ENCODE data around the gene PNPLA3.
A peak's percentile ranks its signal among the peaks of the same experiment; 100 is the strongest.

PNPLA3 gene, protein sequence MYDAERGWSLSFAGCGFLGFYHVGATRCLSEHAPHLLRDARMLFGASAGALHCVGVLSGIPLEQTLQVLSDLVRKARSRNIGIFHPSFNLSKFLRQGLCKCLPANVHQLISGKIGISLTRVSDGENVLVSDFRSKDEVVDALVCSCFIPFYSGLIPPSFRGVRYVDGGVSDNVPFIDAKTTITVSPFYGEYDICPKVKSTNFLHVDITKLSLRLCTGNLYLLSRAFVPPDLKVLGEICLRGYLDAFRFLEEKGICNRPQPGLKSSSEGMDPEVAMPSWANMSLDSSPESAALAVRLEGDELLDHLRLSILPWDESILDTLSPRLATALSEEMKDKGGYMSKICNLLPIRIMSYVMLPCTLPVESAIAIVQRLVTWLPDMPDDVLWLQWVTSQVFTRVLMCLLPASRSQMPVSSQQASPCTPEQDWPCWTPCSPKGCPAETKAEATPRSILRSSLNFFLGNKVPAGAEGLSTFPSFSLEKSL

GRCh38 chr22:43923631-43924464 lies at the start of gene PNPLA3:
TSS of gene PNPLA3 (plus strand) at chr22:43923805. CDS start at chr22:43923912, 107 bp downstream.
- no peak for DNase-seq

- no peak for DNase-seq
Observed at GRCh38 chr22:43876866-43877509, 46.6 kb upstream of the PNPLA3 start.

- no peak for DNase-seq
Observed at GRCh38 chr22:43878079-43878795, 45.4 kb upstream of the PNPLA3 start.

DNA sequence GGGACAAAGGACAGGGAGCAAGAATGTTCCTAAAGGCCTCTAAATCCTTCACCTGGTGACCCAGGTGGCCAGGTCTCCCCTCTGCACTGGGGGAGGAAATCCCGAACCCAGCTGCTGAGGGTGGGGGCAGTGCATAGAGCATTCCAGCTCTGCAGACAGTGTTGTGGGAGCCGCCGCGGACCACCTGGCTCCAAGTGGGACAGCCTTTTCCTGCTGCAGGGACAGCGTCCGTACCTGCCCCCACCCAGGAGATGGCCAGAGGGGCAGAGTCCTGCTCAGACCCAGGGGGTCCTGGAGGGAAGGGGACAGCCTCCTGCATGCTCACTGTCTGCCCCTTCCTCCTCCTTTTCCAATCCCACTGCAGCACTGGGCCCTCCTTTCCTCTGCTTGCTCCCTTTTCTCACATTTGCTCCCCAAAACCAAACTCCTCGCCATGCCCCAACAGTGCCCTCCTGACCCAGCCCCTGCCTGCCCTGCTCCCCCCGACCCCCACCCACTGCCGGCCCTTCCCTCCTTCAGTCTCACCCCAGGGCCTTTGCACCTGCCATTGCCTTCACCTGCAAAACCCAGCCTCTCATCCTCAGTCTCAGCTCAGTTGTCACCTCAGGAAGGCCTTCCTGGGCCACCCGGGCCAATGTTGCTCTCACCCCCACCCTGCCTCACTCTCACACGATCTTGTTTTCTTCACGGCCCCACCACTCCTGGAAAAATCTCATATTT lies 44.6 kb upstream of the PNPLA3 start:
- no peak for DNase-seq

DNA sequence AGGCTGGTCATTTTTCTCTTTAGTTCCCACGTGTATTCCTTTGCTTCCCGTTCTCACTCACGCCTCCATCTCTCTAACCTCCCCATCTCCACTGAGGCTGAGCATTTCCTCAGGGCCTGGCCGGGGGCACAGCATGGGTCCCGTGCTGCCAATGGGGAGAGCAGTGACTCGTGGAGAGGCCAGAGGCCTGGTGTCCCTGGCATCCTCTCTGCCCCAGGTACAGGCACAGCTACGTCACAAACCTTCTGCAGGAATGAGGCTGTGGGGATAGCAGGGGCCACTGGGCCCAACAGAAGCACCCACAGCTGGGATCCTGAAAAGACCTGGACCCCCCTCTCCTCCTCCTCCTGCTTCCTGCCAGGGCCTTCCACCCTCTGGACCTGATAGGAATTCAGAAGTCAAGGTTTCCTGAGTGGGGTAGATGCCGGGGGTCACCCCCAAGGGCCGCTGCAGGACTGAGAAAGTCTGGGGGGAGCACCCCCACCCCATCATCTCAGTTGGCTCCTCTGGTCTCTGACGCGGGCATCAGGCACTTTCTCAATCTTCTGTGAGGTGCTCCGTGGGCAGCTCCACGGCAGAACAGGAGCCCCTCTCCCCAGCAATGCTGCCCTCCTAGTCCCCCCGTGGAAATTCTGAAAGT lies 43.6 kb upstream of the PNPLA3 start:
- no peak for DNase-seq

- DNase-seq, result no peak
Observed at GRCh38 chr22:43880541-43880991, 43.0 kb upstream of the PNPLA3 start.

DNA sequence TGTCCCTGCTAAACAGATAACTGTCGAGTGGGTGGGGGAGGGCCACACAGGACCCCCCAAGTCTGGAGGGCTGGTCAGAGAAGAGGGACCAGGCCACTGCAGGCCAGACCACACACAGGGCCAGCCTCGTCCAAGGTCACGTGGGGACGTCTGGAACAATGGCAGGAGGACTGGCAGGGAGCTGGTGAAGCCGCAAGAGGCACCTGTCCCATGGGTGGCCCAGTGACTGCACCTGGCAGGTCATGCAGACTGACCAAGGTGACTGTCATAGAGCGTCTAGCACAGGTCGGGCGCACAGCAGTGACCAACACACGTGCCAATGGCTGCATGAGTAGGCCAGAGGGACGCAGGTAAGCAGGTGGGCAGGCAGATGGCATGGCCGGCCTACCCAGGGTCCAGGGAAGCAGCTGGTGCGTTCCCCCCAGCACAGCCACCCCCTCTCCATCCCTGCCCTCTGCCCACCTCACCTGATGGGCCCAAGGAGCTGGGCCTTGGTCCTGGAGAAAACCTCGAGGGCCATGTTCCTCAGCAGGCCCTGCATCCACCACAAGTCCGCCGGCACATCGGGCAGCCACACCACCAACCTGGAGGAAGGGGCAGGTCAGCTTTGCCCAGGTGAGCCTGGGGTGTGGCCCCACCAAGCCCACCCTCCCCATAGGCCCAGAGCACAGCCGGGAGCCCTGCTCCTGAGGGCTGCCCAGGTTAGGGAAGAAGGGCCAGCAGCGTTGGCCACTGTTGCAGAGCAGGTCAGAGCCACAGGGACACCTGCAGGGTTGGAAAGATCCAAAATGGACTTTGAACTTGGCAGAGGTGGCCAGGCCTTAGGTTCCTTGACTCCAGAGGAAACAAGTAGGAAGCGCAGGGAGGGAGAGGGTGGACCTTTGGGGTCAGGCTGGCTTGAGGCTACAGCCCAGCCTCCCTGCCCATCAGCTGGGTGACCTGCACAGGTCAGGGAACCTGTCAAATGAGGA lies 42.2 kb upstream of the PNPLA3 start:
- DNase-seq, result no peak

DNA sequence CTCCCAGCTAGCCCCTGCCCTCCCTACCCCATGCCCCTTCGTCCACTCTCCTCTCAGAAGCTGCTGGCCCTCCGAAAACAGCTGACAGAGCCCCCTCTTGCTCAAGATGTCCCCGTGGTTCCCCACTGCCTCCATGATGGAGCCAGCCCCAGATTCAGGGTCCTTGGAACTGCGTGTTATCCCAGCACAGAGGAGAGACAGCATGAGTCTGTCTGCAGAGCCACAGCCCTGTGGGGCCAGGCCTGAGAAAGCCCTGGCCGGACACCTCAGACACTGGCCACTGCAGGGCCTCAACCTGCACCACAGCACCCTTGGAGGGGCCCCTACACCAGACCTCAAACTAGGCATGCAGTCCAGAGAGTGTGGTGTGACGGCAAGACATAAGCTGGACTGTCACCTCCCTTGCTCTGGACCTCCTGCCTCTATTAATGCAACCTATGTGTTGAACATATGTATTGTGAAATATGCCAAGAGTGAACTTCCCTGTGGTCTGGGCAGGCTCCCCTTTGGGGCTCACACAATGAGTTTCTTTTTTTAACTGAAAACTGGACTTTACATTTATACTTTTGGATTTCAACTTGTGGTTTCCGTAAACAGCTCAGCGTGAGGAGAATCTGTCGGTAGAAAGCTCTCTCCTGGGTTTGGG lies 41.4 kb upstream of the PNPLA3 start:
- DNase-seq, result no peak

DNA sequence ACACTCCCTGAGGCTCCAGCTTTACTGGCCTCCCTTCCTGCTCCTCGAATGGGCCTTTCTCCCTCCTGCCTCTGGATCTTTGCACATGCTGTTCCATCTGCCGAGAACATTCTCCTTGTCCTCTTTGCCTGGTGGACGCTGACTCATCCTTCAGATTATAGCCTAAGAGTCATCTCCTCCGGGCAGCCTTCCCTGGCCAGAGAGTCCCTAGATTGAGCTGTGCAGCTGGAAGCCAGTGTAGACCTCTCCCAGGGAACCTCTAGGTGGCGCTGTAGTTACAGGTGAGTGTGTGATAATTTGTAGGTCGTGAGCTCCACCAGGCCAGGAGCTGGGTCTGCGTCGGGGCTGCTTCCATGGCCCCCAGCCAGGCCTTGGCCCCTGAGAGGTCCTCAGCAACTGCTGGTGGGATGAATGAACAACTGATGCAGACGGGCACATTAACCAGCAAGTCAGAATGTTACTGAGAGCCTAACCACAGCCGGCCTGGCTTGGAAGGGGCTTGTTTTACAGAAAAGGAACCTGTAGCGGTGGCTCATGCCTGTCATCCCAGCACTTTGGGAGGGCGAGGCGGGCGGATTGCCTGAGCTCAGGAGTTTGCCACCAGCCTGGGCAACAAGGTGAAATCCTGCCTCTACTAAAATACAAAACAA lies 40.5 kb upstream of the PNPLA3 start:
- peak; percentile 3 for DNase-seq

- DNase-seq, result no peak
Observed at GRCh38 chr22:43883719-43884415, 39.7 kb upstream of the PNPLA3 start.

DNA sequence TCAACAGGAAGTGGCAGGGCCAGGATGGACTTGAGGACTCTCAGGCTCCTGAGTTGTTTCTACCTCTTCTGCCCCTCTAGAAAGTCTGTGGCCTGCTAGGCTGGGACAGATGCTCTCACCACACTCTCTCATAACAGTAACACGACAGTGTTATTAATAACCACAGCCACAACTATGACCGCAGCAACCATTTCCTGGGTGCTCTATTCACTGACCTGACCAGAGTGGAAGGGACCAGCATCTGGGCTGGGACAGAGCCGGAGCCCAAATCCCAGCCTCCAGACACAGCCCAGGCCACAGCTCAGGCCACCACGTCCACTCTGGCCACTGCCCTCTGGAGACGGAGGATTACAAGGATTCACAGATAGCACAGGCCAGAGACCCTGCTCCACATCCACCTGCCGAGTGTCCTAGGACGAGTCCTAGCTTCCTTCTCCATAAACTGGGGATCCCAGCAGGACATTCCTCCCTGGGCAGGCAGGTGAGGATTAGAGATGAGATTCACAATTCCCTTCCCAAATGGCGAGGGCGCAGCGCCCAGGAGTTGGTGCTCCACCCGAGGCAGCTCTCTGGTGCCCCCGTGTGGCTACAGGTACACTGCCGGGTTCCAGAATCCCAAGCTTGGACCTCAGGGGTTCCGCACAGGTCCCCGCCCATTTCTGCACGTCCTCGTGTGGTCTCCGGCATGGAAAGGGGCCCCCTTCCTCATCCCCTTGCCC lies 38.8 kb upstream of the PNPLA3 start:
- no peak for DNase-seq

DNA sequence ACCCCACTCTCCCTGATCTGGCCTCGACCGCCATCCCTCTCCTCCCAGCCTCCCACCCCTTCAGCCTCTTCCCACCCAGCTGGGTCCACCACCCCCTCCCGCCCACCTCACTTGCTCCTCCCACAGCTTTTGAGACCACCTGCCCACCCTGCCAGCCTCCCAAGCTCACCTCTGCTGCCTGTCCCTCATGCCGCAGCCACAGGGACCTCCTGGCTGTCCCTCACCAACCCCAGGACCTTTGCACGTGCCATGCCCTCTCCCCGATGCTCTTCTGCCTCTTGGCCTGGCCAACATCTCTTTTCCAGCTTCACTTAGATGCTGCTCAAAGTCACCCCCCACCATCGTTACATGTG lies 38.3 kb upstream of the PNPLA3 start:
- no peak for DNase-seq

GRCh38 chr22:43885786-43886185 lies 37.8 kb upstream of the PNPLA3 start:
- no peak for DNase-seq

DNA sequence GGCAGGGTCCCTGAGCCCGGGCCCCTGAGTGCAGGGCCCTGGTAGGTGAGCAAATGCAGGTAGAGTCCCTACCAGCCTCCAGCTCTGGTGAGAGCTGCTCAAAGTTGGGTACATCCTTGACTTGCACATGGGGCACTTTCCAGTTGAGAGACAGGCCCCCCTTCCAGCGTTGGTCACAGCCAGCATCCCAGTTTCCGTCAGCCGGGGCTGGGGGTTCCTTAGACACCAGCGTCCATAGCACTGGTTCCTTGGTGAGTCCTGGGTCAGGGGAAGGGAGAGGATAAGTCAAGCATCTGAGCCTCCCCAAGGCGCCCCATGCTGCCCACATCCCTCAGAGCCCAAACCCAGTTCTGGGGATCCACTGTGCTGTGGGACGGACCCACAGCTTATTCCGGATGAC lies 37.4 kb upstream of the PNPLA3 start:
- no peak for DNase-seq

DNA sequence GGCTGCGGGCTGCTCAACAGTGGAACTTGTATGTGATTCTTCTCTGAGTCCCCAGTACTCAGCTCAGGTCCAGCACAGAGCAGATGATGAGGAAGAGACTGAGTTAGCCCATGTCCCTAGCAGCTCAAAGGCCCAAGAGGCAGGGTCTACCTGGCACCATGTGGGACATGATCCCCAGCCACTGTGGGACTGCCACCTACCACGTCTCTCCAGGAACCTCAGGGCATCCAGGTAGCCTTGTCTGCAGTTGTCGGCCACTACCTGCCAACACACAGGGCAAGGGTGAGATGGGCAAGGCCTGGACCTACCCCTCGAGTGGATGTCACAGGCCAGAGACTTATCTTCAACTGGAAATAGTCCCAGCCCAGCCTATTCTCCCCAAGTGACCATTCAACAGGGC lies 36.2 kb upstream of the PNPLA3 start:
- no peak for DNase-seq

DNA sequence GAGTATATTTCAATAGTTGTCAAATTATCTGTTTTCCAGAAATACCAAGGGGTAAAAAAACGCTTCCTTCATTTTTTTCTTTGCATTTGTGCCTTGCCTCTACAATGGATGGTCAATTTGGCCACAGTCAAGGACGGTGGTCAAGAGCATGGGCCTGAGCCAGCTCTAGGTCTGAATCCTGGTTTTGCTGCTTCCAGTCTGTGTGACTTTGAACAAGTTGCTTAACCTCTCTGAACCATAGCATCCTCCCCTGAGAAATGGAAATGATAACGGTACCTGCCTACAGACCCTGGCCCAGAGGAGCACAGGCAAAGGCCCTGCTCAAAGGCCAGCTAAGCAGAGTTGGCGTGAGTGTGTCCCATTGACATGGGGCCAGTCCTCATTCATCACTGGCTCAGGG lies 34.9 kb upstream of the PNPLA3 start:
- DNase-seq, result no peak

GRCh38 chr22:43889201-43889859 lies 34.3 kb upstream of the PNPLA3 start:
- no peak for DNase-seq

Measured in NCI-H1436 treated with DMSO at 0.1 percent for 48 hours (cell line).